ENCODE data around the gene TPD52L1. TPM values are rescaled to one million over a fixed set of nuclear protein-coding genes. Genes with fewer than 3 reads are reported as not detected.

The TPD52L1 gene
- total and polyA plus RNA-seq, 7 donors, result 8.1 to 98.9 (median 61.0) TPM

GRCh38 chr6:125175466-125176048 lies 22.0 kb downstream of the TPD52L1 start:
- no peaks in the 10 kb centered on the region for H3K36me3 ChIP-seq
- 85 to 90% methylated on average over 1 of the region's 1 CpG for WGBS, 2 donors
- H3K9me3 ChIP-seq, result no peaks in the 10 kb centered on the region
- H3K27ac ChIP-seq, result no peak overlapping the region
- no peak for TF ChIP-seq EP300 (IDR thresholded peaks at IDR 0.05)
- TF ChIP-seq POLR2AphosphoS5 (IDR thresholded peaks at IDR 0.05), result no peak
- no peak for TF ChIP-seq POLR2A (IDR thresholded peaks at IDR 0.05)
- TF ChIP-seq, protein P1, sequence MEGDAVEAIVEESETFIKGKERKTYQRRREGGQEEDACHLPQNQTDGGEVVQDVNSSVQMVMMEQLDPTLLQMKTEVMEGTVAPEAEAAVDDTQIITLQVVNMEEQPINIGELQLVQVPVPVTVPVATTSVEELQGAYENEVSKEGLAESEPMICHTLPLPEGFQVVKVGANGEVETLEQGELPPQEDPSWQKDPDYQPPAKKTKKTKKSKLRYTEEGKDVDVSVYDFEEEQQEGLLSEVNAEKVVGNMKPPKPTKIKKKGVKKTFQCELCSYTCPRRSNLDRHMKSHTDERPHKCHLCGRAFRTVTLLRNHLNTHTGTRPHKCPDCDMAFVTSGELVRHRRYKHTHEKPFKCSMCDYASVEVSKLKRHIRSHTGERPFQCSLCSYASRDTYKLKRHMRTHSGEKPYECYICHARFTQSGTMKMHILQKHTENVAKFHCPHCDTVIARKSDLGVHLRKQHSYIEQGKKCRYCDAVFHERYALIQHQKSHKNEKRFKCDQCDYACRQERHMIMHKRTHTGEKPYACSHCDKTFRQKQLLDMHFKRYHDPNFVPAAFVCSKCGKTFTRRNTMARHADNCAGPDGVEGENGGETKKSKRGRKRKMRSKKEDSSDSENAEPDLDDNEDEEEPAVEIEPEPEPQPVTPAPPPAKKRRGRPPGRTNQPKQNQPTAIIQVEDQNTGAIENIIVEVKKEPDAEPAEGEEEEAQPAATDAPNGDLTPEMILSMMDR (IDR thresholded peaks at IDR 0.05), result no peak
- intact Hi-C loops (cut with DNase I), result no loop called here
- DNase-seq, result no peak
- no peak overlapping the region for H3K4me3 ChIP-seq
- peaks cover 0 to 4% (median 2%) of the 10 kb centered on the region in 4 donors for H3K4me1 ChIP-seq
- no peaks in the 10 kb centered on the region for H3K27me3 ChIP-seq

GRCh38 chr6:125182237-125183008 lies 28.9 kb downstream of the TPD52L1 start:
- Histone ChIP-seq H3K27me3 (no peaks in the 10 kb centered on the region), H3K9me3 (no peaks in the 10 kb centered on the region), H3K36me3 (no peaks in the 10 kb centered on the region), H3K4me1 (peaks cover 0 to 15% (median 7%) of the 10 kb centered on the region in 4 donors), H3K4me3 (no peak overlapping the region), H3K27ac (no peak overlapping the region)
- intact Hi-C loops (cut with DNase I), result no loop called here
- DNase-seq, result no peak
- TF ChIP-seq POLR2AphosphoS5 (IDR thresholded peaks at IDR 0.05), result no peak
- TF ChIP-seq POLR2A (IDR thresholded peaks at IDR 0.05), result no peak
- TF ChIP-seq, protein P1 (IDR thresholded peaks at IDR 0.05), result no peak
- TF ChIP-seq EP300 (IDR thresholded peaks at IDR 0.05), result no peak
- WGBS, 2 donors, result 71 to 78% methylated on average over 6 of the region's 6 CpGs

GRCh38 chr6:125183391-125183790 lies 29.8 kb downstream of the TPD52L1 start:
- WGBS, 2 donors, result 92 to 94% methylated on average over 6 of the region's 6 CpGs
- Histone ChIP-seq H3K4me3 (no peak overlapping the region), H3K27me3 (no peaks in the 10 kb centered on the region), H3K36me3 (no peaks in the 10 kb centered on the region), H3K27ac (no peak overlapping the region), H3K4me1 (peaks cover 0 to 18% (median 12%) of the 10 kb centered on the region in 4 donors), H3K9me3 (no peaks in the 10 kb centered on the region)
- TF ChIP-seq EP300 (IDR thresholded peaks at IDR 0.05), result no peak
- no peak for TF ChIP-seq POLR2AphosphoS5 (IDR thresholded peaks at IDR 0.05)
- TF ChIP-seq, protein P1 (IDR thresholded peaks at IDR 0.05), result no peak
- no peak for TF ChIP-seq POLR2A (IDR thresholded peaks at IDR 0.05)
- intact Hi-C loops (cut with DNase I), result no loop called here
- DNase-seq, result no peak

- Histone ChIP-seq H3K9me3 (no peaks in the 10 kb centered on the region), H3K4me3 (no peak overlapping the region), H3K4me1 (peaks cover 0 to 33% (median 20%) of the 10 kb centered on the region in 4 donors), H3K27me3 (no peaks in the 10 kb centered on the region), H3K27ac (peak overlapping the region in 1 of 4 donors; percentile 37), H3K36me3 (no peaks in the 10 kb centered on the region)
- DNase-seq, result no peak
- intact Hi-C loops (cut with DNase I), result no loop called here
- 79 to 88% methylated on average over 2 of the region's 2 CpGs for WGBS, 2 donors
- no peak for TF ChIP-seq EP300 (IDR thresholded peaks at IDR 0.05)
- TF ChIP-seq POLR2A (IDR thresholded peaks at IDR 0.05), result no peak
- TF ChIP-seq, protein P1 (IDR thresholded peaks at IDR 0.05), result no peak
- no peak for TF ChIP-seq POLR2AphosphoS5 (IDR thresholded peaks at IDR 0.05)
Observed at GRCh38 chr6:125188037-125188436, 34.5 kb downstream of the TPD52L1 start.
